ENCODE data around the gene RBMS1. TPM values are rescaled to one million over a fixed set of nuclear protein-coding genes. Genes with fewer than 3 reads are reported as not detected.

The RBMS1 gene, protein sequence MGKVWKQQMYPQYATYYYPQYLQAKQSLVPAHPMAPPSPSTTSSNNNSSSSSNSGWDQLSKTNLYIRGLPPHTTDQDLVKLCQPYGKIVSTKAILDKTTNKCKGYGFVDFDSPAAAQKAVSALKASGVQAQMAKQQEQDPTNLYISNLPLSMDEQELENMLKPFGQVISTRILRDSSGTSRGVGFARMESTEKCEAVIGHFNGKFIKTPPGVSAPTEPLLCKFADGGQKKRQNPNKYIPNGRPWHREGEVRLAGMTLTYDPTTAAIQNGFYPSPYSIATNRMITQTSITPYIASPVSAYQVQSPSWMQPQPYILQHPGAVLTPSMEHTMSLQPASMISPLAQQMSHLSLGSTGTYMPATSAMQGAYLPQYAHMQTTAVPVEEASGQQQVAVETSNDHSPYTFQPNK
- total RNA-seq: 10.2 TPM

DNA sequence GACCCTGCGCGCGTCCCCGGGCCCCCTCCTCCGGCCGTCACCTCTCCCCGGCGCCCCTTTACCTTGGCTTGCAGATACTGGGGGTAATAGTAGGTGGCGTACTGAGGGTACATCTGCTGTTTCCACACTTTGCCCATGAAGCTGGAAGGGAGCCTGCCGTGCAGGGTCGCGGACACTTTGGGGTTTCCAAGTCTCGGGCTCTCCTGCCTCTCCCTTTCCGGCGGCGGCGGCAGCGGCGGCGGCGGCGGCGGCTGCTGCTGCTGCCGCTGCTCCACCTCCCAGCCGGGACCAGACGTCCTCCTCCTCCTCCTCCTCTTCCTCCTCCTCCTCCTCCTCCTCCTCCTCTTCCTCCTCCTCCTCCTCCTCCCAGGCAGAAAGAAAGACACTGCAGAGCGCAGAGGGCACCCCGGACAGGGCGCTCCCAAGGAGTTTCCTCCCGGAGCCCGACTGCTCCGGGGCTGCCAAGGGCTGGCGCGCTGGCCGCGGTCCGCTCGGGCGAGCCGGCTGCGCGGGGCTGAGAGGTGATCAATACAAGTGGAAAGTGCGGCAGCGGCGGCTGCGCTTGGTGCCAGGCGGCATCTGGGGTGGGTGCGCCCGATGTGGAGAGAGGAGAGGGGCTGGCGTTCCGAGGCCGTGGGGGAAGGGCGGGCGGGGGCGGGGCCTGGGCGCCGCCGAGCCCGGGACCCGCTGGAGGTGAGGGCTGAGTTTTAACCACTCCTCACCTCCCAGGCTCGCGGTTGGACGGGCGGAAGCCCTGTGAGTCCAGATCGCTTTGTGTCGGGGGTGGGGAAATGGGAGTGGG is at the start of gene RBMS1:
Gene RBMS1, minus strand, starts transcription at position 581 of the 802 bp plus-strand sequence. Its CDS starts 444 bp downstream, at position 137.
- no peak for FAIRE-seq
- DNase-seq (ENCODE audit: low spot score in 2 of 2): peak; percentile 49 to 57

DNA sequence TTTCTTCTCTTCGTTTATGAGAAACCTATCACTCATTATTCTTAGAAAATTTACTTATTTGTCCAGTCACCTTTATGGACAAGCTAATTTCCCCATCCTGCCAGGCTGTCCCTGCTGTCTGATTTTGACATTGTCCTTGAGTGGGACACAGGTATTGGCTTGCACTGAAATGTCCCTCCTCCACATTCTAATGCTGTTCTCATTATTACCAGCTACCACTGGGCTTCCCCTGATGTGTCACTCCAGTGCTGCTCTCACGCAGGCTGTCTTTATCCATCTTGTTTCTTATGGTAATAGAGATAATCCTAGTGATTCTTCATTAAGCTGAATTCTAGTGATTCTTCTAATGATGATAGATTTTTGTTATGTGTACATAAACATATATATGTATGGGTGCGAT is 48.1 kb upstream of the RBMS1 start:
- DNase-seq (ENCODE audit: low spot score in 2 of 2) (no peak), FAIRE-seq (no peak)

DNA sequence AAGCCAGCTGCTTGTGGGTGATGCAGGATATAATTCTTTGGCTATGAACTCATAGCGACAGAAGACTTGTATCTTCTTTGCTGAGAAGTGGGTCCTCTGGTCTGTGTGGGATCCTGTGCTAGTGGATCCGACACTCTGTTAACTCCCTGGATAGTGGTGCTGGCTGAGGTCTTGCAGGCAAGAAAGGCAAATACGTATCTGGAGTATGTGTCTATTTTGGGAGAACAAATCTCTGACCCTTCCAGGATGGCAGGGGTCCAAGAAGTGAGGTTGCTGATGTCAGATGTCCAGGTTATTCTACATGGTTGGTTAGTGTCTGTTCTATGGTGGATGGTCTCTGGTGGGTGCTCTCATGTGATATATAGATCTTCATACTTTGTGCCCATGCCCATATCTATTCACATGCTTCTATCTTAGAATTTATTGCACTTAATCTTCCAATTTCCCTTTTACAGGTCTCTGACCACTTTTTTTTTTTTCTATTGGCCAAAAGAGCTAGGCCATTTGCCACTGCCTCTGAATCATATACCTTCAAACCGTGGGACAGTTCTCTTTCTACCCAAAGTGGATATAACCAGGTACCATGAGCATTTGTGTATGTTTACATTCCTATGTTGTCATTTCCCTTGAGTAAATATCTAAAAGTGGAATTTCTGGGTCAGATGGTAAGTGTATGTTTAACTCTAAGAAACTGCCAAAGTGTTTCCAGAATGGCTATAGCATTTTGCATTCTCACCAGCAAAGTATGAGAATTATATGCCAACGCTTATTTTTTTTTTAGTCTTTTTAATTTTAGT is 45.1 kb upstream of the RBMS1 start:
- FAIRE-seq (no peak), DNase-seq (ENCODE audit: low spot score in 2 of 2) (no peak)

DNA sequence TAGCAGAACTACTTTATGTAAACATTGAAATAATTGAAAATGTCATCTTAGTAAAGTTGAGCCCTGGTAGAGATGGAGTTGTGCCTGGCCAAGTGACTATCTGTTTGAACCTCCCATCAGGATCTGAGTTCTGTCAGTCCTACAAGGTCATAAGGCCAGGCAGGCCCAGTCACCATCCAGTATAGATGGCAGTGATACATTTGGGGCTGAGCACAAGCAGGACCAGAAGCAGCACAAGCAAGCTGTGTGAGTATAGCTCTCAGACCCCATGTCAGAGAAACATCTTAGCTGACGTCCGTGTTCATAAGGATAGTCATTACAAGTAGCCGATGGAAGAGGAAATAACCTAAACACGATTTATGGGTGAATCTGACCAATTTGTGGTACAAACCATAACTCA is 44.5 kb upstream of the RBMS1 start:
- FAIRE-seq: no peak
- no peak for DNase-seq (ENCODE audit: low spot score in 2 of 2)

DNA sequence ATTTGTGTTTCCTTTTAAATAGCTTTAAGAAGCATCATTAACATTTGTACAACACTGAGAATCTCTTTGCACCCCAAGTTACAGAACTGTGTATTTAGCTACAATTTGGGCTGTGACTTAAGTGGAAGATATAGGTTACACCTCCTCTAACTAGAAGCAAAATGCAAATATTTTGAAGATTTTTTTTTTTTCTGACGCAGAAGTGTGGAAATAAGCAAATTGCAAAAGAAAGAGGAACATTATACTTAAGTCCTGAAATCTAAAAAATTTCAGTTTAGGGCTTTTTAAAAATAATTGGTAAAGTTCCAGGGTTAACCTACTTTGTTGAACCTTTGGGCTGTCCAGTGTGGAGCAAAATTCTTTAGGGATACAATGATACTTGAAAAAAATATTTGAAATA is 41.4 kb upstream of the RBMS1 start:
- FAIRE-seq (no peak), DNase-seq (ENCODE audit: low spot score in 2 of 2) (no peak)

DNA sequence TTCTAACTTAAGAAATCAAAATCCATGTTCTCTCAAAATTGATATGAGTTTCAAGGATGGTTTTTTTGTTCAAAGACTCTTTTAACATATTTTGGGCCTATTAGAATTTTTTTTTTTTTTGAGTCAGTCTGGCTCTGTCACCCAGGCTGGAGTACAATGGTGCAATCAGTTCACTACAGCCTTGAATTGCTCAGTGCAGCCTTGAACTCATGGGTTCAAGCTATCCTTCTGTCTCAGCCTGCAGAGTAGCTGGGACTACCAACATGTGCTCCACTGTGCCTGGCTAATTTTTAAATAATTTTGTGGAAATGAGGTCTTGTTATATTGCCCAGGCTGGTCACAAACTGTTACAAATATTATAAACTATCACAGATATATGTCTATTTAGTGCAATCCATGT is 40.6 kb upstream of the RBMS1 start:
- no peak for FAIRE-seq
- DNase-seq (ENCODE audit: low spot score in 2 of 2): no peak

DNA sequence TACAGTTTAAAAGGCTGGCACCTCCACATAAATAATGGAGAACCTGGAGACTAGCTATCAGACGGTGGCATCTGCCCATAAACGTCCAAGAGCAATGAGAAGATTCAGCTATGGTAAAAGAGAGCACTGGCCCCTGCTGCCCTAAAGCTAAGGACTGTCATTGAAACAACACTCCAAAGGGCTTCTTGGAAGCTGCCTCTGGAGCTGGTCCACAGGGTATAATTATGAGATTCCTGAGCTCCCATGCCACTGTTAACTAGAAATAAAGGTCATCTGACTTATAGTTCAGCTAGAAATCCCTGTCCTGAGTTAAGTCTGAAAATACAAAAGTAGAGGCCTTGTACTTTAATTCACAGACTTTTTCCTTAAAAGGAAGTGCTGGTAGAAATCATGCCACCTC is 39.9 kb upstream of the RBMS1 start:
- no peak for DNase-seq (ENCODE audit: low spot score in 2 of 2)
- no peak for FAIRE-seq

DNA sequence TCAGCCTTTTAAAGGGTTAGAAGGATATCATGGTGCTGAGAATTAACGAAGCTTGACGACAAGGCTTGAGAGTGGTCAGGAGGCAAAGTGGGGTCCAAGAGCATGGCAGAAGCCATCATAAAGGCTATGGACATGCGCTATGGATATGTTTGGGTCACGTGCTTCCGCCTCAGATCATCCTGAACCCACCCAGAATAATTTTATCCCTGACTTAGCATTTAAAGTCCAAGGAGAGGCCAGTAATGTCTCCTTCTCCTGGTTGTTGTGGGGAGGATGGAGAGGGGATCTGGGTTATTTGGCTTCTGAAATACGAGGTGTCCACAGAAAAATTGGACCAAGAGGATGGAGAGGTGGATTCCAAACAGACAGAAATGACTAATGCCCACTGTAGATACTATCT is 38.8 kb upstream of the RBMS1 start:
- no peak for DNase-seq (ENCODE audit: low spot score in 2 of 2)
- no peak for FAIRE-seq

DNA sequence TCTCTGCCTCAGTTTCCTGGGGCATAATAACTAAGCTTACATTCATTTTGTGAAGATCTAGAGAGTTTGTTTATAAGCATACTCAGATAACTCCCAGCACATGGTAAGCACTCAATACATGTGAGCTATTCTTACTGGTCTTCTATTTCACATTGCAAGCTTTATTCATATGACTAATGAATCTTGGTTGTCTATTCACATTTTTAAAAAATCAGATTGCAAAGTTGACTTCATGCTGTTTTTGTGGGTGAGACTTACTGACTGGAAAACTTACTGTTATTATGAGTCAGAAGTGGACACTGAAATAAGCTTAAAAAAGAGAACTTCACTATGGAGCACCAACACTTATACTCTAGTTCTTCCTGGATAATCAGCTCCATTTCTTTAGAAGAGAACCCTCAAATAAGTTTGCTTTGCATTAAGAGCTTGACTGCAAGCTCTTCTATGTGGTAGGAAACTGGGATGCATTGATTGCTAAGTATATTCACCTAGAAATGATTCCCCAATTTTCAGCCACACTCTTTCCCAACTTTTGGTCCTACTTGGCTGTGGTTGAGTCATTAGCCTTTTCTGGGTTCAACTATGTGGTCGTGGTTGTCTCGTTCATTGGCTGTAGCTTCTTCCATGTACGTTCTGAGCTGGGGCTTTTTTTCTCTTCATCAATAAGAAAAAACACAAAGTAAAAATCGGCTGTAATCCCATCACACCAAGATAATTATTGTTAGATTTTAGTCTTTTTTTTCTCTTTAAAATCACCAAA is 29.5 kb upstream of the RBMS1 start:
- DNase-seq (ENCODE audit: low spot score in 2 of 2): no peak
- FAIRE-seq: no peak

DNA sequence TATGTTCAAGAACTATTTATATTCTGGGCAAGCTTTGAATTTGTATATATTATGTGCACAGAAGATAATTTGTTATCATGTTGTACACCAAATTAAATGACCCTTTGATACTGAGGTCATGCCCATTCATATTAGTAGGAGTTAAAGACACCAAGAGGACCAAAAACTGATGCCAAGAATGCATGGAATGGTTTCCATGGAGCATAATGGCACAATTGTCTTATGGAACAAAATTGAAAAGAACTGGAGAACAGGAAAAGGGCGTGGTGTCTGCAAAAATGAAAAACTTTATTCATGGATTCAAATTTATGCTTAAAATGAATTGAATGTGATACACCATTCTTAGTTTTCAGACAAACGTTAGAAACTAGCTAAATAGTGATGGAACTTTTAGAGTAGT is 24.1 kb upstream of the RBMS1 start:
- DNase-seq (ENCODE audit: low spot score in 2 of 2) (no peak), FAIRE-seq (no peak)

DNA sequence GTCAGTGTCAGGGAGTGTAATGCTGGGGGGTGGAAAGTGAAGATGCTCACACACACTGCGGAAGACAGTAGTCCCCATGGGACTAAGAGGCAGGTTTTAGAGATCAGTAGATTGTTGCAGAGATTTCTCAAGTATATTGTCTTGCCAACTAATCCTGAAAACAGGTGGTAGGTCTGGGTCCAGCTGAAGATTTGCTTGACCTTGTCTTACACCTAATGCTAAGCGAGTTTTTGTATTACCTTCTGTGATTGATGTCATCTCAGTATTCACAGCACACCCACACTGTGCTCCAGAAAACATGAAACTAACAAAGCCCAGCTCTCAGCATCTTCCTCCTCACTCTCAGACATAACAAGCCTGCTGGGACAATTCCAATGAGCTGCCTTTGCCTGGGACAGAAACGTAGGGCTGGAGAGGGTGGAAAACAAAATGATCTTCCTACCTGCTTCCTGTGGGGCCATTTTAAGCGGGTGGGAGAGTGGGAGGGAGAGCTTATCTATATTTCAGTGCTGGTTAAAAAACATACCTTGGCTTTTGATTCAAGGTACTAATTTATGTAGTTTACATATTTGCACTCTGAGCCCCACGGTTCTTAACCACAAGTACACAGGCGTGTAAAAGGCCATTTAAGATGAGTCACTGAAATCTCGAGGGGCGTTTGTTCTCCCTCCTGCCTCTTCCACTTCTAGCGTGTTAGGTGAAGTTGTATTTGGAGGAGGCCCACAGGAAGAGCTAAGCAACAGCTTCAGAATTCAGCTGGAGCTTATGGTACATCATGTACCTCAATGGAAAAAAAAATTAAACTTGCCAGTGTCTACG is 23.1 kb upstream of the RBMS1 start:
- DNase-seq (ENCODE audit: low spot score in 2 of 2): no peak
- no peak for FAIRE-seq

DNA sequence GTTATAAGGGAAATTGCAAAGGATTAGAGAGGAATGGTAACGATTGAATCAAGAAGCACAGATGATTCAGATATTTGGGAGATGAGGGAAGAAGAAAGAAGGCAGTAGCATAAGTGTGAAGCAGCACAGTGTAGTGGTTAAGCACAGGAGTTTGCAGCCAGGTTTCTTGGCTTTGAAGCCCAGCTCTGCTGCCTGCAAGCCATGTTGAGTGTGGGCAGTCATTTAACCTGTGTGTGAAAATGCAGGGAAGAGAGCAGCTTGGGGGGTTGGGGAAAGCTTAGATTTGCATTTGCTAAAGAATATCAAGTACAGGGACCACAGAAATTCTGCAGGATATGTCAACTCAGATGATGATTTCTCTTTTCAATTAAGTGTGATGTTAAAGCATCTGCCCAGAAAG is 21.5 kb upstream of the RBMS1 start:
- no peak for FAIRE-seq
- DNase-seq (ENCODE audit: low spot score in 2 of 2): no peak

DNA sequence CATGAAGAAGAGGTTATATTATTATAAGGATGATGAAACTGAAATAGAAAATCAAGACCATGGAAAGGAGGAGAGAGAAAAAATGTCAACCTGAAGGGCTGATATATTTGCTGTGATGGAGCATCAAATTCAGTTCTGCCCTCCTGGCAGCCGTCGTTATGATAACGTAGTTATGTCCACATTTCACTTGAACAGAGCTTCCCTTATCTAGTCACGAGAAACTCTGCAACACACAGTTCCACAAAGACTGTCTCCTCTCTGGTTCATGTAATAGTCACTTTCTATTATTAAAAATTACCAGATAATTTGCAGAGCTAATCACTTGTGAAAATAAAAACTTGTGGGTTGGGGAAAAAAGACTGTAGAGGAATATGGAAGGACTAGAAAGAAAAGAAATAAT is 19.5 kb upstream of the RBMS1 start:
- DNase-seq (ENCODE audit: low spot score in 2 of 2) (no peak), FAIRE-seq (no peak)

DNA sequence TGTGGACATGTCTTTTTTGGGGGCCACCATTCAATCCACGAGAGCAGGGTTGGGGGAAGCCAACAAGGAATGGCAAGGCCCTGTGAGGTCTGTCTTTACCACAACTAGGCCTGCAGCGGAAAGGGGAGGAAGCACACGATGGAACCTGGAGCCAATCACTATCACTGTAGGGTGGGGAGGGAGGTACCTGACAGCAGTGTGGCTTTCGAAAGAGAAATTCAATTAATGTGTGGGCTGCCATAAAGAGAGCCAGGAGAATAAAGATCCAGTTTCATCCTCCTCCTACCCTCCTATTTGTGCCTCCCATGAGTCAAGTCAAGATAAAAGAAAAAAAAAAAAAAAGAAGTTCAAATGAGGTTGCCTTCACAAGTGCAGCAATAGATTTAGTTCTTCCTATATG is 18.9 kb upstream of the RBMS1 start:
- no peak for FAIRE-seq

DNA sequence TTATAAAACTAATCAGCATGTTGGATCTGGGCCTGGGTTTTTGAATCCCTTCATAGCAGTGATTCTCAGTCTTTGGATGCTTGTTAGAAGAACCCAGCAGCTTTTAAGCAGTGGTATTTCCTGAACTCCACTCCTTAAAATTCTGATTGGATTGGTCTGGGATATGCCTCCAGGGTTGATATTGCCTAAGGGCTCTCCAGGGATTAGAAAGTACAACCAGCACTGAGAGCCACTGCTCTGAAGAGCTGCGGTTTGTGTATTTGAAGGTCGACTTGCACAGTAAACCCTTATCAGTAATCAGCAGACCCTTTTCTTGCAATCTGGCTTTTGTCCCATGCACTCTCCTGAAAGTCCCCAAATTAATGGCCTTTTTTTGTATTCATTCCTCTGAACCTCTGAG is 17.0 kb upstream of the RBMS1 start:
- DNase-seq (ENCODE audit: low spot score in 2 of 2) (no peak), FAIRE-seq (no peak)

More for the DNA sequence above, 18.9 kb upstream of the RBMS1 start:
- DNase-seq (ENCODE audit: low spot score in 2 of 2): no peak

DNA sequence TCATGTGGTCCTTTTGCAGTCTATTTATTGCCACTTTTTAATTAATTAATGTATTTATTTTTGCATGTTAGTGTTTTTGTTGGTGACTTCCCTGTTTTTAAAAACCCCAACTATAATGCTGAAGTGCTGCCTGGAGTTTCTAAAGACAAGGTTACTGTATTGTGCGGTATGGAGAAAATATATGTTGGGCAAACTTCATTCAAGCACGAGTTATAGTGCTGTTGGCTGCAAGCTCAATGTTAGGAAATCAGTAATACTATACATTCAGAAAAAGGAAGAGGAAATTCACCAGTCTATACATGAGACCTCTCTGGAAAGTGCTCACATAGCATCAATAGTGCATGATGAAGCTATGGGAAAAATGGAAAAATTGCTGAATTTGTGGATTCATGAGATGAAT is 15.4 kb upstream of the RBMS1 start:
- FAIRE-seq (no peak), DNase-seq (ENCODE audit: low spot score in 2 of 2) (no peak)

DNA sequence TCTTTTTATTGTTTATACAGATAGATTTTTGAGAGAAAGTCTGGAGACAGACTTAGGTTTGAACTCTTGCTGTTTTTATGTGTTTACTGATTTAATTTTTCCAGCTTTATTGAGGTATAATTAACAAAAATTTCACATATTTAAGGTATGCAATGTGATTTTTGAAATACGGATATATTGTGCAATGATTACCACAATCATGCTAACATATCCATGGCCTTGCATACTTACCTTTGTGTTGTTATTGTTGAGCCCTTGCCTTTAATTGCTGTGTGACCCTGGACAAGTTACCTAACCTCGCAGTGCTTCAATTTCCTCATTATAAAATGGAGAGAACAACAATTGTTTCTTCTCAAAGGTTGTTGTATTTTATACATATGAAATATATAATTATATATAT is 13.9 kb upstream of the RBMS1 start:
- no peak for DNase-seq (ENCODE audit: low spot score in 2 of 2)
- no peak for FAIRE-seq

DNA sequence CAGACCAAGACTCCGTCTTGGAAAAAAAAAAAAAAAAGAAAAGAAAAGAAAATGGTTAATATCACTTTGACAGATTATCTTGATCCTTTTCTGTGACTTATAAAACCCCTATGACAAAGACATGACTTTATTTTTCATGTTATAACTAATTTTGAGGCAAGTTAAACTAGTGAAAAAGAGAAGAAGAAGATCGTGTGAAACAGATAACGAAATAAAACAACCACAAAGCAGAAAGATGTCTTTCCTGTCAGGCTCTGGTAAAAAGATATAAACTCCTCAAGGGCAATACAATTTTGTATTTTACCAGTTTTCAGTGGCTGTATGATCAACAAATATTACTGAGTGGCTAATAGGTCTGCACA is 13.4 kb upstream of the RBMS1 start:
- DNase-seq (ENCODE audit: low spot score in 2 of 2) (no peak), FAIRE-seq (no peak)

DNA sequence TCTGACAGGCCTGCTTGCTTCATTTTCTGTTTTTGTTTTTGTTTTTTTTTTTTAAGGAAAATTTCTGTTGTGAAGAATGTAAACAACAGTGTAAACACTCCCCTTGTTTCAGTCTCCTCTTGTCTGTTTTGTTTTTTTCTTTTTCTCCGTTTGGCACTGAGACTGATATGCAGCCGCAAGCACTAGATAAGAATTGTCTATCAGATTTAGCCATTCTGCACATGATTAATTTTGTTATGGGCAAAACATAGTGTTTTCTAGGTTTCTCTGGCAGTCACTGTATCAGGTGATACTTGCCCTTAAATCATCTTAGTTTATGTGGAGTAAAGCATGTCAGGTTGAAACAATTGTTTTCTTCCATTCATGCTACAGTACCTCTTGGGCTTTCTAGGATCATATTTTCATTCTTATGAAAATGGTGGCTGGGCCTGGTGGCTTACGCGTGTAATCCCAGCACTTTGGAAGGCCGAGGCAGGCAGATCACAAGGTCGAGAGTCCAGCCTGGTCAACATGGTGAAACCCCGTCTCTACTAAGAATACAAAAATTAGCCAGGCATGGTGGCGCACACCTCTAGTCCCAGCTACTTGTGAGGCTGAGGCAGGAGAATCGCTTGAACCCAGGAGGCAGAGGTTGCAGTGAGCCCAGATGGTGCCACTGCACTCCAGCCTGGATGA is 12.9 kb upstream of the RBMS1 start:
- DNase-seq (ENCODE audit: low spot score in 2 of 2): no peak
- FAIRE-seq: no peak
